Suprapubic skin (tissue), 4 donors: ENCODE measurements around the gene PVALB. TPM values are rescaled to one million over a fixed set of nuclear protein-coding genes. Genes with fewer than 3 reads are reported as not detected.

Experiments
- DNase-seq, 2 donors: peaks; one replicate each; pipeline ENCODE4 v3.0.0-alpha.2; 2019; ENCODE audit warnings: low spot score in 2 of 2
- H3K27ac ChIP-seq: fragments of 200-600 bp; sonication (generic); one replicate; pipeline ENCODE4 v1.5.1; 2019
- H3K27me3 ChIP-seq: fragments of 200-600 bp; sonication (generic); one replicate; pipeline ENCODE4 v1.5.1; 2019
- H3K36me3 ChIP-seq: fragments of 200-600 bp; sonication (generic); one replicate; pipeline ENCODE4 v1.5.1; 2019
- H3K4me1 ChIP-seq: fragments of 200-600 bp; sonication (generic); one replicate; pipeline ENCODE4 v1.5.1; 2019
- H3K4me3 ChIP-seq: fragments of 200-600 bp; sonication (generic); one replicate; pipeline ENCODE4 v1.5.1; 2019; ENCODE audit warnings: mild to moderate bottlenecking
- H3K9me3 ChIP-seq: fragments of 200-600 bp; sonication (generic); one replicate; pipeline ENCODE4 v1.5.1; 2019
- CTCF ChIP-seq, 2 donors: fragments of 200-600 bp in 1 of 2; fragments of 450-650 bp in 1 of 2; sonication (generic) in 1 of 2; IDR thresholded peaks; one replicate each; pipeline ENCODE4 v1.5.1; 2016 to 2019; ENCODE audit warnings: antibody characterized with exemption in 2 of 2, mild to moderate bottlenecking in 1 of 2, moderate library complexity in 1 of 2
- EP300 ChIP-seq: sonication (generic); formaldehyde crosslinking; IDR thresholded peaks from one replicate; pipeline ENCODE4 v1.6.1; 2017; ENCODE audit warnings: antibody characterized with exemption
- POLR2A ChIP-seq, 2 donors: fragments of 450-650 bp; IDR thresholded peaks; one replicate each; pipeline ENCODE4 v1.6.1; 2017; ENCODE audit warnings: antibody characterized with exemption in 2 of 2, mild to moderate bottlenecking in 2 of 2, moderate library complexity in 2 of 2
- POLR2AphosphoS5 ChIP-seq, 3 donors: sonication (generic); formaldehyde crosslinking; IDR thresholded peaks; one replicate each; pipeline ENCODE4 v1.6.1; 2017; ENCODE audit warnings: antibody characterized with exemption in 3 of 3
- WGBS: methylation state at CpG from one replicate; pipeline ENCODE4 v1.1.5; 2018; 5-methylcytosine and 5-hydroxymethylcytosine counted together
- total RNA-seq, 4 donors: library from RNA; depleted of rRNA; stranded (reverse); fragments of >200 nt; gene quantifications; one replicate each; pipeline ENCODE4 v1.1.0, GENCODE V29; 2016

The PVALB gene
- total RNA-seq, 4 donors from 2014 or later, result not detected

GRCh38 chr22:36787204-36787988, 29.4 kb downstream of the PVALB start:
- DNase-seq, result no peak
- no peaks in the 10 kb centered on the region for H3K36me3 ChIP-seq
- TF ChIP-seq POLR2A (IDR thresholded peaks at IDR 0.05) (no peak), POLR2AphosphoS5 (IDR thresholded peaks at IDR 0.05) (no peak), CTCF (IDR thresholded peaks at IDR 0.05) (no peak), EP300 (no peak)
- H3K4me3 ChIP-seq, result no peak overlapping the region
- H3K9me3 ChIP-seq, result no peaks in the 10 kb centered on the region
- H3K27ac ChIP-seq, result no peak overlapping the region
- peaks cover 45% of the 10 kb centered on the region for H3K27me3 ChIP-seq
- 74% methylated on average over 14 of the region's 17 CpGs for WGBS
- H3K4me1 ChIP-seq, result peaks cover 4% of the 10 kb centered on the region

GRCh38 chr22:36783743-36784142, 33.1 kb downstream of the PVALB start:
- peaks cover 8% of the 10 kb centered on the region for H3K4me1 ChIP-seq
- no peak for DNase-seq
- H3K27me3 ChIP-seq, result peaks cover 30% of the 10 kb centered on the region
- WGBS, result 95% methylated on average over 2 of the region's 2 CpGs
- H3K4me3 ChIP-seq, result no peak overlapping the region
- H3K9me3 ChIP-seq, result no peaks in the 10 kb centered on the region
- no peaks in the 10 kb centered on the region for H3K36me3 ChIP-seq
- H3K27ac ChIP-seq, result no peak overlapping the region
- TF ChIP-seq POLR2AphosphoS5 (IDR thresholded peaks at IDR 0.05) (no peak), CTCF (IDR thresholded peaks at IDR 0.05) (no peak), POLR2A (IDR thresholded peaks at IDR 0.05) (no peak), EP300 (no peak)

GRCh38 chr22:36781656-36782627, 34.9 kb downstream of the PVALB start:
- no peak overlapping the region for H3K4me3 ChIP-seq
- H3K36me3 ChIP-seq, result no peaks in the 10 kb centered on the region
- WGBS, result 21% methylated on average over 30 of the region's 33 CpGs
- DNase-seq, result peak; percentile 84 to 86
- H3K27ac ChIP-seq, result no peak overlapping the region
- H3K27me3 ChIP-seq, result peaks cover 20% of the 10 kb centered on the region
- TF ChIP-seq EP300 (no peak), CTCF (IDR thresholded peaks at IDR 0.05) (peak; percentile 91 to 92)
- no peaks in the 10 kb centered on the region for H3K9me3 ChIP-seq
- H3K4me1 ChIP-seq, result peaks cover 8% of the 10 kb centered on the region

- Histone ChIP-seq H3K4me1 (peaks cover 24% of the 10 kb centered on the region), H3K9me3 (no peaks in the 10 kb centered on the region), H3K27ac (no peak overlapping the region), H3K36me3 (no peaks in the 10 kb centered on the region), H3K4me3 (no peak overlapping the region), H3K27me3 (no peaks in the 10 kb centered on the region)
- no peak for DNase-seq
- no peak for TF ChIP-seq CTCF (IDR thresholded peaks at IDR 0.05)
- TF ChIP-seq EP300, result no peak
- TF ChIP-seq POLR2A (IDR thresholded peaks at IDR 0.05), result no peak
- TF ChIP-seq POLR2AphosphoS5 (IDR thresholded peaks at IDR 0.05), result no peak
Measured at GRCh38 chr22:36778020-36778419, 38.8 kb downstream of the PVALB start.

GRCh38 chr22:36776722-36777121, 40.1 kb downstream of the PVALB start:
- Histone ChIP-seq H3K27me3 (no peaks in the 10 kb centered on the region), H3K4me1 (peaks cover 19% of the 10 kb centered on the region), H3K4me3 (peak overlapping the region; percentile 79), H3K27ac (no peak overlapping the region), H3K36me3 (no peaks in the 10 kb centered on the region), H3K9me3 (no peaks in the 10 kb centered on the region)
- TF ChIP-seq CTCF (IDR thresholded peaks at IDR 0.05) (no peak), POLR2AphosphoS5 (IDR thresholded peaks at IDR 0.05) (no peak), EP300 (no peak), POLR2A (IDR thresholded peaks at IDR 0.05) (no peak)
- 74% methylated on average over 12 of the region's 12 CpGs for WGBS
- no peak for DNase-seq
